ENCODE results near the gene MRPL45.

DNA sequence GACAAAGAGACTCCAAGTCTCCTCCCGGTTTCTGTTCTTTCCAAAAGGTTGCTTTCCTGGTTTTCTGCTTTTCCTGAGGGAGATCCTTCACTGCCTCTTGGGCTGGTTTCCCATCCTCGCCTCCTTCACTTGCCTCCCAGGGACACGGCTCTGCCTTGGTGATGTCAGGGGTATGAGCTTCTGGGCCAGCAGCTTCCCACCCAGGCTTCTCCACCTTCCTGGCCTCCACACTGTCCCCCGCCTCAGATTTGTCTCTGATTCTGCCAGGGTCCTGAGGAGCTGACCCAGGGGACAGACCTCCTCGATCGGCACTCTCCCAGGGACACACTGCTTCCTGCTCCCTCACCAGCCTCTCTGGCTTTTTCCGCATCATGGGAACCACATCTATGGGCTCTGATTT lies 32.3 kb downstream of the MRPL45 start:
- TF ChIP-seq GATA3 (IDR thresholded peaks at IDR 0.05; ENCODE audit: low read depth, low read length) (no peak), GATA2 (IDR thresholded peaks at IDR 0.05; ENCODE audit: low read depth, low read length) (no peak)
